ENCODE measurements around the gene SNAPC2.

SNAPC2 gene

DNA sequence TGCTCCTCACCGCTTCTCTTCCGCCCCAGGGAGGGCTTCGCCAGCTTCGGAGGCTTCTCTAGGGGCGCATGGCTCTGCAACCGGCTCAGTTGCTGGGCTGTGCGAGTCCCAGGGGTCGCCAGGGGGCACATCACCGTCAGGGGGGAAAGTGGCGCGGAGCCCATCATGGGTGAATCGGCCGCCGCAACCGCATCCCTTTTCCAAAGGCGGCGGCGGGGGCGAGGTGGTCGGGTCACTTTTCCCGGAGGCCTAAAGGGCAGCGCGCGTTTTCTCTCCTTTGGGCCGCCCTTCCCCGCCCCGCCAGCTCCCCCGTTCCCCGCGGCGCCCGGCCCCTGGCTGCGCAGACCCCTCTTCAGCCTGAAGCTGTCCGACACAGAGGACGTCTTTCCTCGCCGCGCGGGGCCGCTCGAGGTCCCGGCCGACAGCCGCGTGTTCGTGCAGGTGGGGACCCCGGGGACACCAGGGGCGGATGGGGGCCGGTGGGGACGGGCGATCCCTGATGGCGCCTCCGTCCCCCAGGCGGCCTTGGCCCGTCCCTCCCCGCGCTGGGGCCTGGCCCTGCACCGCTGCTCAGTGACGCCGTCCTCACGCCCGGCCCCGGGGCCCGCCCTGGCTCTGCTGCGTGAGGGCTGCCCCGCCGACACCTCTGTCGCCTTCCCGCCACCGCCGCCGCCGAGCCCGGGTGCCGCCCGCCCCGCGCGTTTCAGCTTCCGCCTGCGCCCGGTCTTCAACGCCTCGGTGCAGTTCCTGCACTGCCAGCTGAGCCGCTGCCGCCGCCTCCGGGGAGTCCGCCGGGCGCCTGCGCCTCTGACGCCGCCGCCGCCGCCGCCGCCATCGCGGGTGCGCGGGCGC is 3.8 kb upstream of the SNAPC2 start:
- H3K27ac ChIP-seq, result peak overlapping the region; percentile 97
- TF ChIP-seq, protein P1, sequence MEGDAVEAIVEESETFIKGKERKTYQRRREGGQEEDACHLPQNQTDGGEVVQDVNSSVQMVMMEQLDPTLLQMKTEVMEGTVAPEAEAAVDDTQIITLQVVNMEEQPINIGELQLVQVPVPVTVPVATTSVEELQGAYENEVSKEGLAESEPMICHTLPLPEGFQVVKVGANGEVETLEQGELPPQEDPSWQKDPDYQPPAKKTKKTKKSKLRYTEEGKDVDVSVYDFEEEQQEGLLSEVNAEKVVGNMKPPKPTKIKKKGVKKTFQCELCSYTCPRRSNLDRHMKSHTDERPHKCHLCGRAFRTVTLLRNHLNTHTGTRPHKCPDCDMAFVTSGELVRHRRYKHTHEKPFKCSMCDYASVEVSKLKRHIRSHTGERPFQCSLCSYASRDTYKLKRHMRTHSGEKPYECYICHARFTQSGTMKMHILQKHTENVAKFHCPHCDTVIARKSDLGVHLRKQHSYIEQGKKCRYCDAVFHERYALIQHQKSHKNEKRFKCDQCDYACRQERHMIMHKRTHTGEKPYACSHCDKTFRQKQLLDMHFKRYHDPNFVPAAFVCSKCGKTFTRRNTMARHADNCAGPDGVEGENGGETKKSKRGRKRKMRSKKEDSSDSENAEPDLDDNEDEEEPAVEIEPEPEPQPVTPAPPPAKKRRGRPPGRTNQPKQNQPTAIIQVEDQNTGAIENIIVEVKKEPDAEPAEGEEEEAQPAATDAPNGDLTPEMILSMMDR (IDR thresholded peaks at IDR 0.05), result peak; percentile 32
- TF ChIP-seq ZFX (IDR thresholded peaks at IDR 0.05; ENCODE audit: borderline replicate concordance), result no peak

DNA sequence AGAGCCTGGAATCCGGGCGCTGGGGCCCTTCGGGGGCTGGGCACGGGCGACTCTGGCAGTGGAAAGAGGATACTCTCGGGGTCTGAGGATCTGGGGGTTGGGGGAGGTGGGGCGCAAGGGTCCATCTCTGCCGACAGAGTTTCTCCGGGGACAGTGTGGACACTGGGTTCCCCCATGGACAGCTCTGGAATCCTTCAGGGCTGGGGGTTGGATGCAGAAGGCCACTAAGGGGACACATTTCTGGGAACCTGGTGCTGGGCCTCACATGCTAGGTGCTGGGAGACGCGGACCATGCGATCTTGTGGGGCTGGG is 3.2 kb upstream of the SNAPC2 start:
- H3K27ac ChIP-seq, result peak overlapping the region; percentile 97
- TF ChIP-seq, protein P1 (IDR thresholded peaks at IDR 0.05), result no peak
- no peak for TF ChIP-seq ZFX (IDR thresholded peaks at IDR 0.05; ENCODE audit: borderline replicate concordance)

DNA sequence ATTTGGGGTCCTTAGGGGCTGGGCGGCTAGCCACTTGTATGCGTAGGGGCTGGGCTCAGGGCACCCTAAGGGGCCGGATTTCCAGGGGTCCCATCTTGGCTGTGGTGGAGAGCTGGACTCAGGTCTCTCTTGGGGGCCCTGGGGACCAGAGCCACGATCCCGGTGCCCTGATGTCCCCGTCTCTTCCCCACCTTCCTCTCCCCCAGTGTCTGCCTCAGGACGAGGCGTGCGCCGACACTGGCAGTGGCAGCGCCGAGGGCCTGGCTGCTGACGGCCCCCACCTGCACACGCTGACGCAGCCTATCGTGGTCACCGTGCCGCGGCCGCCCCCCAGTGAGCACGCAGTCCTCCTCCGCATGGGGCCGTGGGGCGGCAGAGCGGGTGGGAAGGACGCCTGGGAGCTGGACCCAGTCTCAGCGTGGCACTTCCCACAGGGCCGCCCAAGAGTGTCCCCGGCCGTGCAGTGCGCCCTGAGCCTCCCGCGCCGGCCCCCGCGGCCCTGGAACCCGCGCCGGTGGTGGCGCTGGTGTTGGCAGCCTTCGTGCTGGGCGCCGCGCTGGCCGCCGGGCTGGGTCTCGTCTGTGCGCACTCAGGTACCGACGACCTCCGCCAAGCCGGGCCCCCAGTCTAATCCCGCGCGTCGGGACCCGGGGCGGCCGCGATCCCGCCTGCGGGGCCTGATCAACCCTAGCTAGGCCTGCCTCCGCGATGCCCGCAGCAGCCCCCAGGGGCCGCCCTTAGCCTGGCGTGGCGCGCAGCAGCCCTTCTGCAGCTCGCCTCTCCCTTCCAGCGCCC is 2.7 kb upstream of the SNAPC2 start:
- H3K27ac ChIP-seq, result peak overlapping the region; percentile 97
- TF ChIP-seq, protein P1 (IDR thresholded peaks at IDR 0.05), result peak; percentile 78
- no peak for TF ChIP-seq ZFX (IDR thresholded peaks at IDR 0.05; ENCODE audit: borderline replicate concordance)

GRCh38 chr19:7918062-7918614 is 2.0 kb upstream of the SNAPC2 start:
- TF ChIP-seq, protein P1 (IDR thresholded peaks at IDR 0.05), result peak; percentile 55
- peak overlapping the region; percentile 97 for H3K27ac ChIP-seq

DNA sequence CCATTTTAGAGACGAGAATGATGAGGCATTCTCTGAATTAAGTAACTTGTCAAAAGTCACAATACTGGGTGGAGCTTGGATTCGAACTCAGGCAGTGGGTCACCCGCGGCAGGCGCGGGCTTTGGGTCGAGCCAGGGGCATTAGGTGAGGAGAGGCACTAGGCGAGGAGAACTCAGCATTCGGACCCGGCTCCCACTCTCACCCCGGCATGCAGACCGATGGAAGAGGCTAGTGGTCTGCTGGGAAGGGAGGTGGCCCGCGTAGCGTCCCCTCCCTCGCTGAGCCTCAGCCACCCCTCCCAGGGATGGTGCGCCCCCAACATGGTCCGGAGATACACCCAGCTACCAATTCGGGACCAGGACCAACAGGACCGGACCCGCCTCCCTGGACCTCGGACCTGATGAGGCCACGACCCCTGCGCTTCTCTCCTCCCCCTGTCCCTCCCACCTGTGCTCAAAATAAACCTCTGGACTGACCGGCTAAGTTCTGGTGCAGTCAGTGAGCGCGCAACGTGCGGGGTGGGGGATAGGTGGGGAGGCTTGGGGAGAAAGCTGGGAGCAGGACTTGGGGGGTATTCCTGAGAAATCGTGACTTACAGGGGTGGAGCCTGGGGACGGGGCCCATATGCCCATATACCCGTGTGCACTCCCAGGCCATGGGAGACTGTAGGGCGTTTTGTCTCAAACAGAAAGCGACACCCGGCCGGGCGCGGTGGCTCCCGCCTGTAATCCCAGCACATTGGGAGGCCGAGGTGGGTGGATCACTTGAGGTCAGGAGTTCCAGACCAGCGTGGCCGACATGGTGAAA is 1.3 kb upstream of the SNAPC2 start:
- peak overlapping the region; percentile 97 for H3K27ac ChIP-seq
- no peak for TF ChIP-seq ZFX (IDR thresholded peaks at IDR 0.05; ENCODE audit: borderline replicate concordance)
- TF ChIP-seq, protein P1 (IDR thresholded peaks at IDR 0.05), result no peak

DNA sequence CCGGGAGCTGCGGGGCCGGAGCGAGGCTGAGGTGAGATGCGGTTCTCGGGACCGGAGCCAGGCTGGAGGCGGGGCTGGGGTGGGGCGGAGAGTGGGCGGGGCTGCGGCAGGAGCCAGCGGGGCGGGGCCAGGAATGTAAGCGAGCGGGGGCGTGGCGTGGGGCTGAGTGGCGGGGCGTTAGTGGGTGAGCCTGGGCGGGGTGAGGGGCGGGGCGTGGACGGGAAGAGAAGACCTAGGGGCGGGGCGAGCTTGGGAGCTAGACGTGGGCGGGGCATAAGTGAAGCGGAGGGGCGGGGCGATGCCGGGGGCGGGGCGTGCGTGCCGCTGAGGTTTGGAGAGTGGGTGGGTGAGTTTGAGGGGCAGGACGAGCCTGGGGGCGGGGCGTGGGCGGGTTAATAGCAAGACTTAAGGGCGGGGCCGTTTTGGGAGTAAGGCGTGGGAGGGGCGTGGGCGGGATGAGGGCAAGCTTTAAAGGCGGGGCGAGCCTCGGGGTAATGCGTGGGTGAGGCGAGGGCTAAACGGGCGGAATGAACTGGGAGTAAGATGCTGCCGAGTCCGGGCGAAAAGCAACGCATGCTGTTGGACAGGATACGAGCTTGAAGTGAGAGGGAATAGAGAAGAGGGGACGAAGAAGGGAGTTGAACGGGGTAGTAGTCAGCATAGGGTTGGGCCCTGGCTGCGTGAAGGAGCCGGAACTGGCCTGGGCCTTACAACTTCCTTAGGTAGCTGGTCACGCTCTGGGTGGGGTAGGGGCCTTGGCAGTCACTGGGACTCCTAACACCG is 572 bp downstream of the SNAPC2 start:
- H3K27ac ChIP-seq, result peak overlapping the region; percentile 97
- TF ChIP-seq ZFX (IDR thresholded peaks at IDR 0.05; ENCODE audit: borderline replicate concordance), result no peak
- TF ChIP-seq, protein P1 (IDR thresholded peaks at IDR 0.05), result no peak
